Measurements from ENCODE around the gene CACNA2D2. TPM values are rescaled to one million over a fixed set of nuclear protein-coding genes. Genes with fewer than 3 reads are reported as not detected.

The CACNA2D2 gene
- polyA plus RNA-seq, 4 donors, result 13.3 to 18.6 (median 16.3) TPM

GRCh38 chr3:50319894-50320625, 183.4 kb downstream of the CACNA2D2 start:
- no peak for DNase-seq (ENCODE audit: low read depth in 4 of 4, low spot score in 2 of 4)

GRCh38 chr3:50319181-50319893, 184.1 kb downstream of the CACNA2D2 start:
- no peak for DNase-seq (ENCODE audit: low read depth in 4 of 4, low spot score in 2 of 4)

DNA sequence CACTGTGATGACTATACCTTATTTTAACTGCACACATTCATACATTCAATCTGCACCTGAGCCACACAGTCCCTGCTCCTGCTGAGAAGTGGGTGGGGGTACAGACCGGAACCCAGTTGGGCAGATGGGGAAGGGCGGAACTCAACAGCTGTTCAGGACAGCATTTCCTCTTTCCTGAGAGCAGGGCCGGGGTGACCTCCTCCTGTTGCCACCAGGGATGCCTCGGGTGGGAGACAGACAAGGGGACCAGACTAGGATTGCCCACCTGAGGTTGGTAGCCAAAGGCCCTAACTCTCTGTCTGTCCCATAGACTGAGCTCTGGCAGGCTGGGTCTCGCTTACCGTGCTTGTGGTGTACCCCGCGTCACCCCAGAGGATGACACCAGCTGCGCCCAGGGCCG, 184.8 kb downstream of the CACNA2D2 start:
- no peak for DNase-seq (ENCODE audit: low read depth in 4 of 4, low spot score in 2 of 4)

GRCh38 chr3:50318163-50318562, 185.3 kb downstream of the CACNA2D2 start:
- no peak for DNase-seq (ENCODE audit: low read depth in 4 of 4, low spot score in 2 of 4)

- no peak for DNase-seq (ENCODE audit: low read depth in 4 of 4, low spot score in 2 of 4)
Measured at GRCh38 chr3:50317300-50317699, 186.1 kb downstream of the CACNA2D2 start.

GRCh38 chr3:50316657-50317242, 186.7 kb downstream of the CACNA2D2 start:
- no peak for DNase-seq (ENCODE audit: low read depth in 4 of 4, low spot score in 2 of 4)

- DNase-seq (ENCODE audit: low read depth in 4 of 4, low spot score in 2 of 4), result no peak
Measured at GRCh38 chr3:50314816-50315215, 188.6 kb downstream of the CACNA2D2 start.

DNA sequence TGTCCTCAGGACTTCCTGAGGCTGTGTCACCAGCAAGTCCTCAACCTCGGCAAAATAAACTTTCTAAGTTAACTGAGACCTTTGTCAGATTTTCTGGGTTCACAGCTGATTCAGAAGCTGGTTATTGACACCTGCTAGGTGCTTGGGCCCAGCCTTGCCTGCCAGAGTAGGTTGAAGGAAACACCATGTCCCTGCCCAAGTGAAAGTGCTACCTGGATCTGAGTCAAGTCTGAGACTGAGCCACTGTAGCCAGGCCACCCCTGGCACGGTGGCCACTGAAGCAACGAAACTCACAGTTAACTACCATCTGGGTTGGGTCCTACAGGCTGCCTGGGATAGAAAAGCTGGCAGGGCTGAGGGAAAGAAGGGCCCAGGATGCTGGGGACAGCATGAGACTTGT, 189.1 kb downstream of the CACNA2D2 start:
- DNase-seq (ENCODE audit: low read depth in 4 of 4, low spot score in 2 of 4), result no peak

Other genes starting within 250 kb of the CACNA2D2 start
- 100 to 1,000 TPM in 3 of 4 donors, 10 to 100 TPM in 1; 71.0 to 119 (median 108) TPM for gene SEMA3B, start 234.5 kb downstream of the CACNA2D2 start, polyA plus RNA-seq (ENCODE audit: insufficient read length in 4 of 4)
- gene LSMEM2, start 224.5 kb downstream of the CACNA2D2 start, polyA plus RNA-seq (ENCODE audit: insufficient read length in 4 of 4), result under 1 TPM; 0.25 to 0.82 (median 0.53) TPM
- gene IFRD2, start 211.2 kb downstream of the CACNA2D2 start, polyA plus RNA-seq (ENCODE audit: insufficient read length in 4 of 4), result 10 to 100 TPM; 34.8 to 51.9 (median 48.5) TPM
- gene HYAL3, start 204.2 kb downstream of the CACNA2D2 start, polyA plus RNA-seq (ENCODE audit: insufficient read length in 4 of 4), result 1 to 10 TPM; 2.8 to 4.3 (median 3.6) TPM
- 10 to 100 TPM in 2 of 4 donors, 1 to 10 TPM in 2; 7.3 to 13.0 (median 10.3) TPM for gene NAA80, start 204.2 kb downstream of the CACNA2D2 start, polyA plus RNA-seq (ENCODE audit: insufficient read length in 4 of 4)
- gene HYAL1, start 200.1 kb downstream of the CACNA2D2 start, polyA plus RNA-seq (ENCODE audit: insufficient read length in 4 of 4), result 1 to 10 TPM; 6.4 to 7.8 (median 7.4) TPM
- gene HYAL2, start 180.9 kb downstream of the CACNA2D2 start, polyA plus RNA-seq (ENCODE audit: insufficient read length in 4 of 4), result 100 to 1,000 TPM in 1 of 4 donors, 10 to 100 TPM in 3; 63.2 to 101 (median 74.4) TPM
- 10 to 100 TPM; 23.8 to 32.6 (median 25.6) TPM for gene TUSC2, start 175.4 kb downstream of the CACNA2D2 start, polyA plus RNA-seq (ENCODE audit: insufficient read length in 4 of 4)
- gene RASSF1, start 162.8 kb downstream of the CACNA2D2 start, polyA plus RNA-seq (ENCODE audit: insufficient read length in 4 of 4), result 10 to 100 TPM; 16.7 to 22.7 (median 21.2) TPM
- 1 to 10 TPM; 3.1 to 5.1 (median 4.4) TPM for gene ZMYND10, start 157.9 kb downstream of the CACNA2D2 start, polyA plus RNA-seq (ENCODE audit: insufficient read length in 4 of 4)
- gene NPRL2, start 152.9 kb downstream of the CACNA2D2 start, polyA plus RNA-seq (ENCODE audit: insufficient read length in 4 of 4), result 10 to 100 TPM; 30.1 to 33.1 (median 32.2) TPM
- 10 to 100 TPM; 13.7 to 17.7 (median 15.0) TPM for gene CYB561D2, start 152.8 kb downstream of the CACNA2D2 start, polyA plus RNA-seq (ENCODE audit: insufficient read length in 4 of 4)
- 10 to 100 TPM; 33.8 to 52.1 (median 42.6) TPM for gene TMEM115, start 144.1 kb downstream of the CACNA2D2 start, polyA plus RNA-seq (ENCODE audit: insufficient read length in 4 of 4)
- gene C3orf18, start 64.1 kb upstream of the CACNA2D2 start, polyA plus RNA-seq (ENCODE audit: insufficient read length in 4 of 4), result 10 to 100 TPM; 15.4 to 20.8 (median 17.4) TPM
- 10 to 100 TPM; 18.7 to 32.1 (median 25.6) TPM for gene HEMK1, start 65.9 kb upstream of the CACNA2D2 start, polyA plus RNA-seq (ENCODE audit: insufficient read length in 4 of 4)
- gene CISH, start 108.1 kb upstream of the CACNA2D2 start, polyA plus RNA-seq (ENCODE audit: insufficient read length in 4 of 4), result 10 to 100 TPM; 31.8 to 36.3 (median 36.2) TPM
- gene MAPKAPK3, start 113.5 kb upstream of the CACNA2D2 start, polyA plus RNA-seq (ENCODE audit: insufficient read length in 4 of 4), result 10 to 100 TPM; 55.1 to 63.3 (median 58.3) TPM
- gene DOCK3, start 171.3 kb upstream of the CACNA2D2 start, polyA plus RNA-seq (ENCODE audit: insufficient read length in 4 of 4), result 1 to 10 TPM in 3 of 4 donors, under 1 TPM in 1; 0.78 to 2.2 (median 1.7) TPM